Measurements from ENCODE around the gene PRKCE. TPM values are rescaled to one million over a fixed set of nuclear protein-coding genes. Genes with fewer than 3 reads are reported as not detected.

PRKCE gene
- total and polyA plus RNA-seq, 2 donors (not counting 3 experiments of a cell fraction or from before 2014, with no cell fraction given) = 27.9 to 33.9 TPM

- DNase-seq (ENCODE audit: low read depth, low spot score) (no peak), FAIRE-seq (no peak)
- ChIA-PET CTCF (interaction anchor here (4.5 kb wide), 1 partner anchor 19 kb away, joined by 18 read pairs; no protein-coding TSS in a partner anchor), POLR2A (no interaction called here)
- no peaks in the 10 kb centered on the region for H3K79me2 ChIP-seq (ENCODE audit: control insufficient read depth, insufficient read depth, low read length)
- H2AFZ ChIP-seq (ENCODE audit: low read depth, low read length) = no peak overlapping the region
- no peak overlapping the region for H3K4me3 ChIP-seq (replicated peaks in 1 of 3; ENCODE audit: insufficient read depth in 1 of 3, low read depth in 1 of 3, low read length in 3 of 3)
- no peaks in the 10 kb centered on the region for H3K9me1 ChIP-seq (replicated peaks; ENCODE audit: control insufficient read depth, extremely low read depth, insufficient read depth, low read length)
- no peak for TF ChIP-seq MAX (IDR thresholded peaks at IDR 0.05; ENCODE audit: insufficient read depth, insufficient read length)
- TF ChIP-seq POLR2A (IDR thresholded peaks at IDR 0.05; ENCODE audit: low read depth, low read length) = no peak
- no peak for TF ChIP-seq POLR2AphosphoS5 (IDR thresholded peaks at IDR 0.05; ENCODE audit: insufficient read depth, low read depth, low read length)
- no peak for TF ChIP-seq JUN (IDR thresholded peaks at IDR 0.05; ENCODE audit: borderline replicate concordance, insufficient read depth, insufficient read length, low read depth)
- TF ChIP-seq, protein P1, sequence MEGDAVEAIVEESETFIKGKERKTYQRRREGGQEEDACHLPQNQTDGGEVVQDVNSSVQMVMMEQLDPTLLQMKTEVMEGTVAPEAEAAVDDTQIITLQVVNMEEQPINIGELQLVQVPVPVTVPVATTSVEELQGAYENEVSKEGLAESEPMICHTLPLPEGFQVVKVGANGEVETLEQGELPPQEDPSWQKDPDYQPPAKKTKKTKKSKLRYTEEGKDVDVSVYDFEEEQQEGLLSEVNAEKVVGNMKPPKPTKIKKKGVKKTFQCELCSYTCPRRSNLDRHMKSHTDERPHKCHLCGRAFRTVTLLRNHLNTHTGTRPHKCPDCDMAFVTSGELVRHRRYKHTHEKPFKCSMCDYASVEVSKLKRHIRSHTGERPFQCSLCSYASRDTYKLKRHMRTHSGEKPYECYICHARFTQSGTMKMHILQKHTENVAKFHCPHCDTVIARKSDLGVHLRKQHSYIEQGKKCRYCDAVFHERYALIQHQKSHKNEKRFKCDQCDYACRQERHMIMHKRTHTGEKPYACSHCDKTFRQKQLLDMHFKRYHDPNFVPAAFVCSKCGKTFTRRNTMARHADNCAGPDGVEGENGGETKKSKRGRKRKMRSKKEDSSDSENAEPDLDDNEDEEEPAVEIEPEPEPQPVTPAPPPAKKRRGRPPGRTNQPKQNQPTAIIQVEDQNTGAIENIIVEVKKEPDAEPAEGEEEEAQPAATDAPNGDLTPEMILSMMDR (IDR thresholded peaks at IDR 0.05; ENCODE audit: extremely low read depth in 1 of 2, insufficient read depth in 1 of 2, low read depth in 1 of 2, low read length in 2 of 2) = no peak
- TF ChIP-seq MYC (IDR thresholded peaks at IDR 0.05; ENCODE audit: low read depth, low read length) = no peak
- intact Hi-C loops (cut with micrococcal nuclease) (no loop called here), dilution Hi-C loops (cut with MboI; ENCODE audit: extremely low pct_ligation_motif_present, low sequenced_read_pairs) (no loop called here)
- H3K27me3 ChIP-seq (ENCODE audit: control insufficient read depth in 2 of 2, insufficient read depth in 2 of 2, low read length in 2 of 2) = no peaks in the 10 kb centered on the region
- no TSS peak for BruUV-seq (replicated peaks)
- H3K9ac ChIP-seq (replicated peaks; ENCODE audit: extremely low read depth, insufficient read depth, low read length) = no peak overlapping the region
- H3K9me3 ChIP-seq (replicated peaks; ENCODE audit: control insufficient read depth, insufficient read depth, low read length) = no peaks in the 10 kb centered on the region
- H3K4me1 ChIP-seq (ENCODE audit: control insufficient read depth, extremely low read depth, insufficient read depth, low read length) = peaks cover 18% of the 10 kb centered on the region
- no peak overlapping the region for H3K27ac ChIP-seq (ENCODE audit: insufficient read depth, low read depth, low read length)
- H3K4me2 ChIP-seq (ENCODE audit: insufficient read depth, low read length) = no peak overlapping the region
- H4K20me1 ChIP-seq (replicated peaks; ENCODE audit: control insufficient read depth, extremely low read depth, insufficient read depth, low read length) = no peaks in the 10 kb centered on the region
- H3K36me3 ChIP-seq (ENCODE audit: control insufficient read depth in 2 of 2, extremely low read depth in 1 of 2, insufficient read depth in 2 of 2, low read length in 2 of 2) = no peaks in the 10 kb centered on the region
Measured at GRCh38 chr2:45797451-45798230, 146.2 kb downstream of the PRKCE start.
